GM10266 (cell line): ENCODE measurements around the gene RABIF.

Experiments used
- DNase-seq: peaks from one replicate; pipeline ENCODE4 v3.0.0; 2012; ENCODE audit errors: extremely low spot score
- TF ChIP-seq, protein P1 (sequence below): IDR thresholded peaks from 2 replicates; pipeline ENCODE4 v1.5.1; 2012; ENCODE audit warnings: mild to moderate bottlenecking, low read depth; ENCODE audit not compliant: control insufficient read depth, insufficient read depth; ENCODE audit errors: missing control alignments

RABIF gene

DNA sequence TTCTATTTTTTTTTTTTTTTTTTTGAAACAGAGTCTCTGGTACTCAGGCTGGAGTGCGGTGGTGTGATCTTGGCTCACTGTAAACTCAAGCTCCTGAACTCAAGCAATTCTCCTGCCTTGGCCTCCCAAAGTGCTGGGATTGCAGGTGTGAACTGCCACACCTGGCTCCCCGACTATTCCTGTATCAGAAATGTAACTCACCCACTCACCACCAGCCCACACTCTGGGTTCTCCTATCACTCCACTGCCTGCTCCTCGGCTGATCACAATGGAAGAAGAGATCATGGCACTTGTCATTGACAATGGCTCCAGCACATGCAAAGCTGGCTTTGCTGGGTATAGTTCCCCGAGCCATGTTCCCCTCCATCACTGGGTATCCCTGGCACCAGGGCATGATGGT lies 15.9 kb downstream of the RABIF start:
- DNase-seq, result no peak
- TF ChIP-seq, protein P1, sequence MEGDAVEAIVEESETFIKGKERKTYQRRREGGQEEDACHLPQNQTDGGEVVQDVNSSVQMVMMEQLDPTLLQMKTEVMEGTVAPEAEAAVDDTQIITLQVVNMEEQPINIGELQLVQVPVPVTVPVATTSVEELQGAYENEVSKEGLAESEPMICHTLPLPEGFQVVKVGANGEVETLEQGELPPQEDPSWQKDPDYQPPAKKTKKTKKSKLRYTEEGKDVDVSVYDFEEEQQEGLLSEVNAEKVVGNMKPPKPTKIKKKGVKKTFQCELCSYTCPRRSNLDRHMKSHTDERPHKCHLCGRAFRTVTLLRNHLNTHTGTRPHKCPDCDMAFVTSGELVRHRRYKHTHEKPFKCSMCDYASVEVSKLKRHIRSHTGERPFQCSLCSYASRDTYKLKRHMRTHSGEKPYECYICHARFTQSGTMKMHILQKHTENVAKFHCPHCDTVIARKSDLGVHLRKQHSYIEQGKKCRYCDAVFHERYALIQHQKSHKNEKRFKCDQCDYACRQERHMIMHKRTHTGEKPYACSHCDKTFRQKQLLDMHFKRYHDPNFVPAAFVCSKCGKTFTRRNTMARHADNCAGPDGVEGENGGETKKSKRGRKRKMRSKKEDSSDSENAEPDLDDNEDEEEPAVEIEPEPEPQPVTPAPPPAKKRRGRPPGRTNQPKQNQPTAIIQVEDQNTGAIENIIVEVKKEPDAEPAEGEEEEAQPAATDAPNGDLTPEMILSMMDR, result no peak

DNA sequence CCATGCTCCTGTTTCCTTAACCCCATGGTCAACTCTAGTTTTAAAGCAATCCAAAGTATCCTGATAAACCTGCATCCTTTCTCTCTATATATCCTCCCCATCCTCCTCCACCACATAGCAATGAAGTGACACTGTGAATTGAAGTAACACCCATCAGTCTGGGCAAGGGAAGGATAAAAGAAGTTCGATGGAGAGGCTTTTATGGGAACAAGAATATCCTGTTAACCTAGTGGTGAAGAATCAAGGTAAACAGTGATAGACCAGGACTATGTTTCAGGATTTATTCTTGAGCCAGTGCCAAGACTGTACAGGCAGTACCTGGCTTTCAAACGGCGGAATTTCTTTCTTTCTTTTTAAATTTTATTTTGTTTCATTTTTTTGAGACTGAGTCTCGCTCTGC lies 17.6 kb downstream of the RABIF start:
- DNase-seq, result no peak
- TF ChIP-seq, protein P1, result no peak

DNA sequence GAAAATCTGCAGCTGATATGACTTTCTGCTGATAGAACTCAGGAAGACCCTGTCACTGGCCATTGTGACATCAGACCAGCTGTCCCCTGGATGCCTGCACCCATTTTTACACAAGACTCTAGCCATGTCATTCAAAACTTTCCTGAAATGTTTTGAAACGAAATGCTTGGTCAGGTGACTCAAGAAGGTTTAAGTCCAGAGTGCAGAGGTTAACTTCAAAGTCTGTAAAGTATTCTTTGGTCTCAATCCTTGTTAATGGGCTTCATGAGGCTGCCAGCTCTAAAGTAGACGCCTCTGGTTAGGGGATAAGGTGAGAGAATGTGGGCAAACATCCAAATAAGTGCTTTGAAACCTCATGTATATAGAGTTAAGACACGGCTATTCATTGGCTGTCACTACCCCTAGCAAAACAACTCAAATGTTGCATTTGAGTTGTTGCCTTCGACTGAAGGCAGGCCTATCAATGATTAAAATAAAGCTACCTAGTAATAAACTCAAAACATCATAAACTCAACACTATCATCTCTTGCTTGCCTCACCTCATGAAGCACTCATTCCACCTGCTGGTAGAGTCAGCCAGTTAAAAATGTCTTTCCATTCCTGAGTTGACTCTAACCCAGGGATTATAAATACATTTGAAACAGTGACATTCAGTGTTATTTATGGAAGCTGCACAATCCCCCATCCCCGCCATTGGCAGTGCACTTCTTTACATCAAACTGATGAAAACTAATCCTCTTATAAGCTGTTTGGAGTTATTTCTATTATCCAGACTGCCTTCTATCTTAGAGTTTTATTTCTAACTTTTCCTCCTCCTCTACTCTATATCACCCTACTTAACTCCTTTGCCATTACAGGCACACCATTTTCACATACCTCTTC lies 26.0 kb downstream of the RABIF start:
- TF ChIP-seq, protein P1, result no peak
- no peak for DNase-seq

DNA sequence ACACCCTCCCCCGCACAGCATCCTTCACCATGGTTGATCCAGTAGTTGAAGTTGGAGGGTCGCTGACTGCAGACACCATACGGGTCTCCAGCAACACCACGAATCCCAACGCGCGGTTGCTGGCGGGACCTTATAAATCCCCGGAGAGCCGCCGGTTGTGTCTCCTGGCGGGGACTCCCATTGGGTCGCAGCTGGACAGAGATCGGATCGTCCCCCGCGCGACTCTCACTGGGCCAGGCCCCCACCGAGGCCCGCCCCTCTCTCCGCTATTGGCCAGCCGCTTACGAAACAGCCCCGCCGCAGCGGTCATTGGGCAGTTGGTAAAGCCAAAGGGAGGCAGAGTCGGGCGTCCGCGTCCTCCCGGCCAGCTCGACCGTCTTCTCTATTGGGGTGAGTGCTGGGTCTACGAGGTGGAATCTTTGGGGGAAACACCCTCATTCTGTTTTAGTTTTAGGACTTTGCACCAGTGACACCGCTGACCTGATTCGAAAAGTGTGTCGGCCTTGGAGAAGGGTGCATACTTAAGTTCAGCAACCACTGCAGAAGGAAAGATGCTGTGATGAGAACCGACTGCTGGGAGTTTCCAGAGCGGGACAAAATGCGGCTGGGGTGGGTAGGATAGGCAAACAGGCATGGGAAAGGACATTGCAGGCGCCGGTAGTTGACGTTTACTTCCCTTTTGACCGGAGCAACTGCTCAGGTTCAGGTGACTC lies 27.4 kb downstream of the RABIF start:
- TF ChIP-seq, protein P1, result no peak
- DNase-seq, result peak; percentile 89

DNA sequence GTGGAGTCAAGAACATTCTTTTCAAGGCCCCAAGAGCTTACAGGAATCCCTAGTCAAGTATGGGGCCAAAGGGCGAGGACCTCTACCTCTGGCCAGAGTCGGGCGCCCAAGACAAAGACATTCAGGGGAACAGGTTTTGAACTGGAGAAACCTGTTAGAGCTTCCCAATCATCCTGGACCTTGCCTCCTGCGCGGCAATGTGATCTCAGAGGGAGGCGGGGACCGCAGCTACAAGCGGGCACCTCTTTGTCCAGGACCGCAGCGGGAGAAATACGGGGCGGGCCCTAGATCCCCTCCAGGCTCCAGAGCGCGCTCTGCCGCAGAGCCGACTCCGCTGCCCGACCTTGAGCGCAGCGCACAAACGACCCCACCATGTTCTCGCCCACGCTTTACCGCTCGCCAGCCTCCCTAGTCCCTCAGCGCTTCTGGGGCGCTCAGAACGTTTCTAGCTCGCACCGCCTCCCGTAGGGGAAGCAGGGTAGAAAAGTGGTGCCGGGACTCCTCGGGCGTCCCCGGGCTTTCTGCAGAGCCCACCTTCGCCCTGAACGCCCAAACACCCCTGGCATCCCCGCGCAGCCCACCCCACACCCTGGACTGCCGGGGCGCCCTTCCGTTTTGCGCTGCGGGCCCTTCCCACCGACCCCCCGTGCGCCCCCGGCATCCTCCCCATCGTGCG lies 28.1 kb downstream of the RABIF start:
- DNase-seq, result peak; percentile 36

DNA sequence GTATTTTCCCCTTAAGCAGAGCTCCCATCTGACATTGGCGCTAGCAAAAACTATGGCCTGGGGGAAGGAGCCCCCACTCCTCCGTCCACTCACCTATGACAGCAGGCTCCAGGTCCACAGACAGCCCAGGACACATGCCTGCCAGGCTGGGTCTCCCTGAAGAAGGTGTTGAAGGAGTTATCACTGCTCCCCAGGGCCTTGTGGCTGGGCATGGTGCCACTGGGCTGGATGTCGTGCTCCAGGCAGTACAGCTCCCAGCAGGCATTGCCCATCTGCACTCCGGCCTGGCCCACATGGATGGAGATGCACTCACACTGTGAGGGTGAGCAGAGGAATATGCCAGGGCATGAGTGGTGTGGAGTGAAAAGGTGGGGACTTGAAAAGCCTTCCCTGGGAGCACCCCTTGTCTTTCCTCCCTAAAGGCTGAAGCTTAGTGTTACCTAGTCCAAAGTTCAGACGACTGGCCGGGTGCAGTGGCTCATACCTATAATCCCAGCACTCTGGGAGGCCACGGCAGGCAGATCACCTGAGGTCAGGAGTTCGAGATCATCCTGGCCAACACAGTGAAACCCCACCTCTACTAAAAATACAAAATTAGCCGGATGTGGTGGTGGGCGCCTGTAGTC lies 30.0 kb downstream of the RABIF start:
- TF ChIP-seq, protein P1, result no peak

More for the DNA sequence above, 28.1 kb downstream of the RABIF start:
- TF ChIP-seq, protein P1, result no peak

More for the DNA sequence above, 30.0 kb downstream of the RABIF start:
- no peak for DNase-seq
